ENCODE measurements around the gene RBFOX1.

DNA sequence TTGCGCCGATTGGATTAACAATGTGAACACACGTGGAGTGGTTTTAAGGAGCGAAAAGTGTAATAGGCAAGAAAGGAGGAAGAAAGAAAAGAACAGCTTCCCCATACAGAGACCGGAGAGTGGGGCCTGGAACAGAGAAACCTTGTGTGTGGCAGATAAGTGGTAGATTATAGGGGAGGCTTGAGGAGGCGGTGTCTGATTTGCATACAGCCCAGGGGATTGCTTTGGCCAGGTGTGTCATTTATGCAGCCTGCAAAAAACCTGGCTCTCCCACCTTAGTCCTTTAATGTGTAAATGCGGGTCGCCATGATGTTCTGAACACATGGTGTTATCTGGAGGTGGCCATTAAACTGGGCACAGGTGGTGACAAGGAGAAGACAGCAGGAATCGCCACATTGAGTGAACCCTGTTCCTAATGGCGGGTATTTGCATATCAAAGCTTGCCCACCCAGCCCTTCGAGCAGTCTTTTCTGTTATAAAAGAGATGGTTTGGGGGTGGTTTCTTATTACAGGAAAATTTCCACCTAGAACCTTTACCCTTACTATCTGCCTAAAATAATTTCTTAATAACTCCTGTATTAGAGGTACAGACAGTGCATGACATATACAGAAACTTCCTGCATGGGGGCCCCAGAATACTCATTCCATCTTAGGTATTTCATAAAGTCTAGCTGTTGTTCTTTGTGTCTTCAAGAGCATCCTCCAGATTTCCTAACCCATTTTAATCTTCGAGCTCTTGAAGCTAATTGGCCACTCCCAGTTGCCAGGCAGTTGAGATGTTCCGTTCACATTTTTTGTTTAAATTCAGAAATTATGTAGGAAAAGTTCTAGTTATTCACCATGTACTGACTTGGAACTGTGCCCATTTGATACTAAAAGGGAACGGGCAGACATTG is 292.5 kb downstream of the RBFOX1 start:
- no peak for TF ChIP-seq CTCF (IDR thresholded peaks at IDR 0.05 in 2 of 3, conservative IDR thresholded peaks at IDR 0.05 in 1 of 3; ENCODE audit: borderline replicate concordance in 1 of 3, insufficient read depth in 1 of 3, low read depth in 2 of 3, low read length in 2 of 3)
- TF ChIP-seq RAD21 (IDR thresholded peaks at IDR 0.05; ENCODE audit: low read depth): no peak
- TF ChIP-seq, protein P1, sequence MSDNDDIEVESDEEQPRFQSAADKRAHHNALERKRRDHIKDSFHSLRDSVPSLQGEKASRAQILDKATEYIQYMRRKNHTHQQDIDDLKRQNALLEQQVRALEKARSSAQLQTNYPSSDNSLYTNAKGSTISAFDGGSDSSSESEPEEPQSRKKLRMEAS (IDR thresholded peaks at IDR 0.05): no peak
- TF ChIP-seq EZH2 (IDR thresholded peaks at IDR 0.05): no peak
- TF ChIP-seq POLR2AphosphoS5 (IDR thresholded peaks at IDR 0.05; ENCODE audit: low read depth, low read length): no peak
- TF ChIP-seq YY1 (IDR thresholded peaks at IDR 0.05; ENCODE audit: extremely low read depth, insufficient replicate concordance, low read depth, low read length): no peak
